Cardiac fibroblast (primary cell): ENCODE results near the gene DIPK1B.

Experiments used
- DNase-seq, 2 donors: peaks; one replicate each; pipeline versions ENCODE4 v3.0.0 to v3.0.0-alpha.2; 2010; ENCODE audit warnings: low read depth in 2 of 2
- H3K4me3 ChIP-seq, 2 donors: replicated peaks in 1 of 2; 1 replicate in 1 of 2; 2 replicates in 1 of 2; pipeline ENCODE4 v1.5.1; 2011; ENCODE audit warnings: low read depth in 2 of 2, low read length in 2 of 2, mild to moderate bottlenecking in 2 of 2, moderate library complexity in 1 of 2
- CTCF ChIP-seq: IDR thresholded peaks from one replicate; pipeline ENCODE4 v1.5.1; 2011; ENCODE audit warnings: low read depth, mild to moderate bottlenecking, low read length, inconsistent platforms

DIPK1B gene

GRCh38 chr9:136747161-136748060, 35.0 kb downstream of the DIPK1B start:
- no peak for TF ChIP-seq CTCF
- no peak overlapping the region for H3K4me3 ChIP-seq
- no peak for DNase-seq

DNA sequence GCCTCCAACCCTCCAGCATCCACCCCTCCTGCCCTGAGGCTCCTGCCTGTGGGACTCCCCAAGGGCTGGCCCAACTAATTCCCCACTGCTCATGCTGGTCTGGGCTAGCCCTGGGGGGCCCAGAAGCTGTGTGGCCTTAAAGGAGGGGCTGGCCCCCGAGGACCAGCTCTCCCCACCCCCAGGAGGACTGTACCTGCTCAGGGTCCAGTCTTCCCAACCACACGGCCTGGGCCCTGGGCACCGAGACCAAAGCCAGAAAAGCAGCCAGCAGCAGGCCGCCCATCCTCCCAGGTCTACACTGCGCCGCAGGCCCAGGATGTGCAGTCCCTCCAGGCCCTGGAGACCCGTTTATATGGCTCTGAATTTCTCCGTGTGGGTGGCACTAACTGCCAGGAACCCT, 35.8 kb downstream of the DIPK1B start, which contains the start of gene LCN6:
Gene LCN6 (minus strand): TSS at position 325 of the 400 bp plus-strand sequence. CDS start 42 bp downstream, at position 283.
- H3K4me3 ChIP-seq: no peak within 1 kb of the TSS
- no peak for TF ChIP-seq CTCF
- no peak for DNase-seq

DNA sequence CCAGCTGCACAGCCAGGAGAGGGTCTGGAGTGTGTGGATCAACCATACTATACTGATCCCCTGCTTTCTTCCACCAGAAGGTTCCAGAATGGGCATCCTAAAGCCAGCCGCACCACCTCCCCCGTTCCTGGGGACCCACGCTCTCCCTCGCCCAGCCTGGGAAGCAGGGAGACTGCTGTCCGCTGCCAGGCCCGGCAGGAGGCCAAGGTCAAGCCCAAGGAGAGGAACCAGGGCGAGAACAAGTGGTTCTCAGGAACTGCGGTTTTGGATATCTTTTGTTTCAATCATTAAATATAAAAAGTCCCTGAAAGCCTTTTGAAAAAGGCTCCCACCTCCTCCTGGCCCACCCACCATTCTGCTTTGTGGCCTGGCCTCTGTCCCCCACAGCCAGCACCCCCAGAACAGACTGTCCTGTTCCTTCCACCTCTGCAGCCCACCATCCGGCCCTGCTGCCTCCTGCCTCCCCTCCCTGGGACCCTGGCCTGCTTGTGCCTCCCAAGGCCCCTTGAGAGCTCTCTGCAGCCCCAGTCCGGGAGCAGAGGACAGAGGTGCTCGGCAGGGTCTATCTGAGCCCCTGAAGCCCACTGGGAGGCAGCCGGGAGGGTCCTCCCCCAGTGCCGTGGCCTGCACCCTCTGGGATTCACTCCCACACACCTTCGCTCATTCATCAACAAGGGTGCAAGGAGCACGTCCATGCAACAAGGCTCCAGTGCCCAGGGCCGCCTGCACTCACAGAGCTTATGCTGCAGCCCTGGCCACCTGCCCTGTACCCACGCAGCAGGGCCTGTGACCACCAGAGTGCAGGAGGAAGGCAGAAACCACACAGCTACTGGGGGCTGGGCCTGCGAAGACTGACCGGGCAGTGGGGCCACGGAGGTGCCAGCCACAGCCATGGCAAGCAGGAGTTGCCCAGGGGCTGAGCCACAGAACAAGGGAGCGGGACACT, 36.6 kb downstream of the DIPK1B start:
- TF ChIP-seq CTCF: no peak
- DNase-seq: no peak
- H3K4me3 ChIP-seq: no peak overlapping the region

- TF ChIP-seq CTCF: no peak
- DNase-seq: peak in 1 of 2 donors; percentile 33
- no peak overlapping the region for H3K4me3 ChIP-seq
Measured at GRCh38 chr9:136750526-136750925, 38.2 kb downstream of the DIPK1B start.

DNA sequence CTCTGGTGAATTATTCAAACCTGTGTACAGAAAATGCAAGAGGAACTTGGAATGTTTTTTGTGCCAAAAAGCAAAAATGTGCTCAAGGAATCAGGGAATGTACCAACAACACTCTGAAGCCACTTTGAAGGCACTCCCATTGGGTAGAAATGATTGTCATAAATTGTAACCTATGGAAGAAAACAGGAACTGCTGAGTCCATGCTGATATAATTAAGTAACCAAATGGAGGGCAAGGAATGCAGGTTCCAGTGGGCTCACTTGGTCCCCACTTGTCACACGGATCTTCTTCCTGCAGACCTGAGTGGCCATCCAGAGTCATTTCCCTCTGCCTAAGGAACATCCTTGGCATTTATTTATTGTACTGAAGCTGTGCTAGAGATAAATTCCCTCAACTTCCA, 38.9 kb downstream of the DIPK1B start:
- DNase-seq: no peak
- no peak for TF ChIP-seq CTCF
- H3K4me3 ChIP-seq: no peak overlapping the region

DNA sequence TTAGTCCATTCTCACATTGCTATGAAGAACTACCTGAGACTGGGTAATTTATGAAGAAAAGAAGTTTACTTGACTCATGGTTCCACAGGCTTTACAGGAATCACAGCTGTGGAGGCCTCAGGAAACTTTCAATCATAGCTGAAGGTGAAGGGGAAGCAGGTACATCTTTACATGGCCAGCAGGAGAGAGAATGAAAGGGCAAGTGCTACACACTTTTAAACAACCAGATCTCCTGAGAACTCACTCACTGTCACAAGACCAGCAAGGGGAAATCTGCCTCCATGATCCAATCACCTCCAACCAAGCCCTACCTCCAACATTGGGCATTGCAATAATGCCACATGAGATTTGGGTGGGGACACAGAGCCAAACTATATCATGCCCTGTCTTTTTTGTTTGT, 39.4 kb downstream of the DIPK1B start:
- no peak overlapping the region for H3K4me3 ChIP-seq
- TF ChIP-seq CTCF: no peak
- DNase-seq: no peak
